Tibial nerve (tissue), 4 donors: ENCODE data around the gene XPNPEP1. TPM values are rescaled to one million over a fixed set of nuclear protein-coding genes. Genes with fewer than 3 reads are reported as not detected.
"Not testable (repeated sequence)": the region's sequence is repeated elsewhere in the genome, so short reads cannot be mapped to it uniquely, and the experiment has no call there.

Experiments
- DNase-seq, 2 donors: peaks; one replicate each; pipeline ENCODE4 v3.0.0-alpha.2; 2019; ENCODE audit warnings: low spot score in 2 of 2
- H3K27ac ChIP-seq, 4 donors: fragments of 200-600 bp; sonication (generic) in 3 of 4; one replicate each; pipeline ENCODE4 v1.5.1; 2017 to 2019; ENCODE audit warnings: mild to moderate bottlenecking in 1 of 4
- H3K27me3 ChIP-seq, 2 donors: fragments of 200-600 bp; sonication (generic) in 1 of 2; one replicate each; pipeline versions ENCODE4 v1.5.1 to v1.6.0; 2017 to 2019
- H3K36me3 ChIP-seq, 3 donors: fragments of 200-600 bp; sonication (generic); one replicate each; pipeline ENCODE4 v1.5.1; 2018 to 2019
- H3K4me1 ChIP-seq, 4 donors: fragments of 200-600 bp; sonication (generic) in 3 of 4; one replicate each; pipeline ENCODE4 v1.5.1; 2017 to 2019
- H3K4me3 ChIP-seq, 4 donors: fragments of 200-600 bp; sonication (generic) in 3 of 4; one replicate each; pipeline ENCODE4 v1.5.1; 2017 to 2019; ENCODE audit warnings: mild to moderate bottlenecking in 1 of 4, moderate library complexity in 1 of 4
- H3K9me3 ChIP-seq, 4 donors: fragments of 200-600 bp; sonication (generic) in 3 of 4; one replicate each; pipeline ENCODE4 v1.5.1; 2017 to 2019
- CTCF ChIP-seq, 5 experiments: fragments of 200-600 bp in 3 of 5; fragments of 450-650 bp in 2 of 5; sonication (generic) in 3 of 5; IDR thresholded peaks; one replicate each; pipeline ENCODE4 v1.5.1; 2016 to 2019; ENCODE audit warnings: antibody characterized with exemption in 5 of 5, mild to moderate bottlenecking in 3 of 5, moderate library complexity in 2 of 5
- EP300 ChIP-seq, 2 donors: sonication (generic); formaldehyde crosslinking; IDR thresholded peaks; one replicate each; pipeline ENCODE4 v1.6.1; 2017; ENCODE audit warnings: antibody characterized with exemption in 2 of 2, mild to moderate bottlenecking in 1 of 2
- POLR2A ChIP-seq, 2 donors: fragments of 450-650 bp; IDR thresholded peaks; one replicate each; pipeline ENCODE4 v1.6.1; 2017; ENCODE audit warnings: antibody characterized with exemption in 2 of 2, mild to moderate bottlenecking in 2 of 2, moderate library complexity in 2 of 2
- WGBS, 2 donors: methylation state at CpG; one replicate each; pipeline ENCODE4 v1.1.5; 2018; 5-methylcytosine and 5-hydroxymethylcytosine counted together
- total RNA-seq, 4 donors: library from RNA; depleted of rRNA; stranded (reverse); fragments of >200 nt; gene quantifications; one replicate each; pipeline ENCODE4 v1.1.0, GENCODE V29; 2016

XPNPEP1 gene
- total RNA-seq, 4 donors from 2014 or later, result 41.0 to 99.3 (median 62.4) TPM

GRCh38 chr10:109924087-109924486 is 776 bp upstream of the XPNPEP1 start:
- H3K9me3 ChIP-seq, result no peaks in the 10 kb centered on the region
- DNase-seq, result no peak
- WGBS, 2 donors, result 90% methylated on average over 7 of the region's 7 CpGs
- H3K4me1 ChIP-seq, result peaks cover 0 to 47% (median 23%) of the 10 kb centered on the region in 4 donors
- no peaks in the 10 kb centered on the region for H3K27me3 ChIP-seq
- H3K27ac ChIP-seq, result peak overlapping the region; percentile 87 to 97 (median 93)
- no peak for TF ChIP-seq POLR2A (IDR thresholded peaks at IDR 0.05)
- TF ChIP-seq CTCF (IDR thresholded peaks at IDR 0.05), result no peak
- TF ChIP-seq EP300 (IDR thresholded peaks at IDR 0.05), result no peak
- H3K36me3 ChIP-seq, result no peaks in the 10 kb centered on the region
- peak overlapping the region; percentile 31 to 94 (median 80) for H3K4me3 ChIP-seq

- TF ChIP-seq EP300 (IDR thresholded peaks at IDR 0.05) (no peak), CTCF (IDR thresholded peaks at IDR 0.05) (no peak), POLR2A (IDR thresholded peaks at IDR 0.05) (no peak)
- peak overlapping the region; percentile 90 to 97 (median 96) for H3K27ac ChIP-seq
- peak overlapping the region; percentile 74 to 94 (median 85) for H3K4me3 ChIP-seq
- H3K4me1 ChIP-seq, result peaks cover 0 to 38% (median 20%) of the 10 kb centered on the region in 4 donors
- 19% methylated on average over 7 of the region's 7 CpGs for WGBS, 2 donors
- DNase-seq, result no peak
- H3K27me3 ChIP-seq, result no peaks in the 10 kb centered on the region
- H3K9me3 ChIP-seq, result no peaks in the 10 kb centered on the region
- H3K36me3 ChIP-seq, result no peaks in the 10 kb centered on the region
Observed at GRCh38 chr10:109922358-109922975, 844 bp downstream of the XPNPEP1 start.

GRCh38 chr10:109920016-109920415 is 3.3 kb downstream of the XPNPEP1 start:
- 89 to 91% methylated on average over 3 of the region's 3 CpGs for WGBS, 2 donors
- H3K9me3 ChIP-seq, result no peaks in the 10 kb centered on the region
- H3K27ac ChIP-seq, result no peak overlapping the region
- no peak overlapping the region for H3K4me3 ChIP-seq
- no peaks in the 10 kb centered on the region for H3K36me3 ChIP-seq
- no peak for DNase-seq
- TF ChIP-seq EP300 (IDR thresholded peaks at IDR 0.05) (no peak), CTCF (IDR thresholded peaks at IDR 0.05) (no peak), POLR2A (IDR thresholded peaks at IDR 0.05) (no peak)
- no peaks in the 10 kb centered on the region for H3K27me3 ChIP-seq
- H3K4me1 ChIP-seq, result peaks cover 0 to 32% (median 23%) of the 10 kb centered on the region in 4 donors

- Histone ChIP-seq H3K27ac (no peak overlapping the region), H3K9me3 (no peaks in the 10 kb centered on the region)
- 95 to 96% methylated on average over 2 of the region's 2 CpGs for WGBS, 2 donors
Observed at GRCh38 chr10:109919220-109919619, 4.1 kb downstream of the XPNPEP1 start.

GRCh38 chr10:109918707-109919106 is 4.6 kb downstream of the XPNPEP1 start:
- not testable (repeated sequence) for H3K36me3 ChIP-seq, H3K4me3 ChIP-seq, DNase-seq, H3K27ac ChIP-seq, H3K9me3 ChIP-seq, H3K27me3 ChIP-seq
- WGBS, 2 donors, result 92 to 95% methylated on average over 6 of the region's 6 CpGs
- peaks cover 0 to 25% (median 20%) of the 10 kb centered on the region in 4 donors for H3K4me1 ChIP-seq

More at GRCh38 chr10:109919220-109919619, 4.1 kb downstream of the XPNPEP1 start:
- no peak for DNase-seq
- Histone ChIP-seq H3K4me3 (no peak overlapping the region), H3K36me3 (no peaks in the 10 kb centered on the region), H3K27me3 (no peaks in the 10 kb centered on the region), H3K4me1 (peaks cover 0 to 30% (median 19%) of the 10 kb centered on the region in 4 donors)
- no peak for TF ChIP-seq CTCF (IDR thresholded peaks at IDR 0.05)
- no peak for TF ChIP-seq POLR2A (IDR thresholded peaks at IDR 0.05)
- no peak for TF ChIP-seq EP300 (IDR thresholded peaks at IDR 0.05)
